Esophagus muscularis mucosa (tissue), 4 donors: ENCODE results near the gene SLC50A1.

Experiments
- CTCF ChIP-seq, 3 experiments: fragments of 200-600 bp in 2 of 3; fragments of 450-650 bp in 1 of 3; sonication (generic) in 2 of 3; IDR thresholded peaks; one replicate each; pipeline ENCODE4 v1.5.1; 2017 to 2019; ENCODE audit warnings: antibody characterized with exemption in 3 of 3, mild to moderate bottlenecking in 2 of 3, moderate library complexity in 1 of 3
- EP300 ChIP-seq: sonication (generic); formaldehyde crosslinking; IDR thresholded peaks from one replicate; pipeline ENCODE4 v1.6.1; 2017; ENCODE audit warnings: antibody characterized with exemption
- POLR2A ChIP-seq: fragments of 450-650 bp; IDR thresholded peaks from one replicate; pipeline ENCODE4 v1.6.1; 2017; ENCODE audit warnings: antibody characterized with exemption, moderate library complexity, mild to moderate bottlenecking, low read depth
- POLR2AphosphoS5 ChIP-seq, 2 donors: sonication (generic); formaldehyde crosslinking; IDR thresholded peaks; one replicate each; pipeline ENCODE4 v1.6.1; 2017; ENCODE audit warnings: antibody characterized with exemption in 2 of 2

- TF ChIP-seq POLR2A (no peak), CTCF (IDR thresholded peaks at IDR 0.05) (no peak), POLR2AphosphoS5 (IDR thresholded peaks at IDR 0.05) (no peak), EP300 (no peak)
These were observed 30.8 kb upstream of the SLC50A1 start for GRCh38 chr1:155104605-155105534.
